GM21723 (cell line): ENCODE results near the gene OTUB2.

Experiments
- ATAC-seq: cut with Tn5 transposase; IDR thresholded peaks from one replicate; pipeline ENCODE4 v1.9.1; 2021; ENCODE audit warnings: mild to moderate bottlenecking, moderate library complexity; ENCODE audit not compliant: unreplicated experiment

OTUB2 gene

DNA sequence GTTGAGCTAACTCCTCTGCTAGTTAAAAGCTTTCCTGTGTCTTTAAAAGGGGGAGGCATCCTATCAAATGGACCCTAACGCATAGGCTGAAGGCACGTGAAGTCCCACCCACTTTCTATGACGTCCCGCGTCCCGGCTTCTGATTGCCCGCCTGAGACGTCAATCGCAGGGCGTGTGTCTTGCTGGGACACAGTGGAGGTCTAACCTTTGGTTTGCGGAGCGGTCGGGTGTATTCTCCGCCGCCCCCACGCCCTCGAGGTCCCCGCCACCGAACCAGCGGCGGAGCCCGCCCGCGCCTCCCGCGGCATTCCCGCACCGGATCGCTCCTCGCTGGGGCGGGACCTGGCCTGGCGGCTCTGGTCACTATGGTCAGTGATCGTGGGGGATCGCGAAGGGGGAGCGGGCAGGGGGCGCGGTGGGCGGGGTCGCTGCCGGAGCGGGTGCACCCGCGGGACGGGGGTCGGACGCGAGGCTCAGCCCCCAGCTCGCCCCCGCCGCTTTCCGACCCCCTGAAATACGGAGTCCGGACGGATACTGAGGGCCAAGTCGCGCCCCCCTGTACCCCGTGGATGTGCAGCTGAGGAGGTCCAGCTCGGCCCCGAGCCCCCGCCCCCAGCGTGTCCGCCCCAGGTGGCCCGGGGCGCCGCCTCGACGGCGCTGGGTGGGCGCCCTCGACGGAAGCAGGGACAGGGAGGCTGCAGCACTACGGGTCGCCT is at the start of gene OTUB2:
TSS of gene OTUB2 (plus strand) at position 168 of the 716 bp plus-strand sequence. CDS start at position 366, 198 bp downstream.
- peak; percentile 100 for ATAC-seq

DNA sequence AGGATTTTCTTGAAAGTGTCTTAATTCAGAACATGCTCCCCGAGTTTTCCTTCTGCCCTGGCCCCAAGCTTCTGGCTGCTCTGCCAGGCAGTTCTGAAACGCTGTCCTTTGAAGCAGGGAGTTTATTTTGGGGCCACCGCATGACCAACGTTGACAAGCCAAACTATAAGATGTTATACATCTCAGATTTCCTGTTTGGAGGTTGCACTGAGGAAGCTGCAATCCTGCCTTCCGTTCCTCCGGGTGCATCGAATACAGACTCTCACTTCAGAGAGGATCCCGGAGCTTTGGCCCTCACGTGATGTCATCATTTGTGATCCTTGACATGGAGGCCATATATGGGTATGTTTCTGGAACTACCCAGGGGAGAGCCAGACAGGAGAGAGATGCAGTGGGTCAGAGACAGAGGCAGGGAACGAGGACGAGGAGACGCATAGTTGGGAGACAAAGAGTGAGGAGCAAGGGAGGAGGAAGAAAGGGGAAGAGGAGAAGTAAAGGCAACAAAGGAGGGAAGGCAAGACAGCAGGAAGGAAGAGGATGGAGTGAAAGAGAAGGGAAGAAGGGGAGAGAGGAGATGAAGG is 49.6 kb upstream of the OTUB2 start, which contains the start of gene ASB2:
TSS of gene ASB2 (minus strand) at position 94 of the 581 bp plus-strand sequence. CDS start 12,031 bp downstream, outside the sequence.
- peak; percentile 17 for ATAC-seq

DNA sequence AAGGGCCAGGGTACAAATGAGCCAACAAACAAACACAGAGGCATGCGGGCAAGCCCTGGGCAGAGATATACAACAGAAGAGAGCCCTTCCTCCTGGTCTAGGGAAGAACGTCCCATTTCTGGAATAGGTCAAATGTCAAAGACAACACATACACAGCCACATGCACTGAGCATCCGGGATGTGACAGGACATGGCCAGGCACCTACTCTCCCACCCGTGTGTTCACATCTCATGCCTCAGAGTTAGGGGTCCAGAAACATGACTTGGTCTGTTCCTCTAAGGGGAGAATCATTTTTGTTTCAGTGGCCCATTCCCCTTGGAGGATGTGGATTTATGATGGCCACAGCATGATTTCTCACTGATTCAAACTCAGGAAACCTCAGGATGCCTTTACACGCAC is 49.0 kb upstream of the OTUB2 start:
- ATAC-seq: no peak

DNA sequence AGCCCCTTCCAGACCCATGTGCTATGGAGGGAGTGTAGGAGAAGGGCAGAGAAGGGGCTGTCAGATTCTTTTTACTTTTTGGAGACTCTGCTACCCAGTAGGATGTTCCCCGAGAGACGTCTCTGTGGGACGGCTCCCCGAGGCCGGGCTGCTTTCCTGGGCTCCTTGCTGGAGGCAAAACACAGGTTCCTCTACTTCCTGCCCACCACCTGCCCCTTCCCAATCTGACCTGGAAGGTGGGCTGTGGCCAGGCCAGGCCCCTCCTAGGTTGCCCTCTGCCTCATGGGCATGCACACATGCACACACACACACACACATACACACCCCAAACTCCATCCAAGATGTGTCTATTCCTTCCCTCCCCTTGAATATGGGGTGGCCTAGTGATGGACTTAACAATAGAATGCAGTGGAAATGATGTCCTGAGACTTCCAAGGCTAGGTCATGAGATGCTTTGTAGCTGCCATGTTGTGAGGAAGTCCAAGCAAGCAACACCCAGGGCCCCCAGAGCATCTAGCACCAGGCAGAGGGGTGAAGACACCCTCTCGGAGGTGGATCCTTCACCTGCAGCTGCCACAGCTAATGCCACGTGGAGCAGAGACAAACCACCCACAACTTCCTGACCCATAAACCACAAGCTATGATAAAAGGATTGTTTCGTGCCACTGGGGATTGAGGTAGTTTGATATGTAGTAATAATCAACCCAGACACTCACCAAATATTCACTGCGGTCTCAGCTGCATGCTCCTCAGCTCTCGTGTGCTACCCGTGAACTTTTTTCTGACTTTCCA is 48.2 kb upstream of the OTUB2 start:
- ATAC-seq: peak; percentile 34

DNA sequence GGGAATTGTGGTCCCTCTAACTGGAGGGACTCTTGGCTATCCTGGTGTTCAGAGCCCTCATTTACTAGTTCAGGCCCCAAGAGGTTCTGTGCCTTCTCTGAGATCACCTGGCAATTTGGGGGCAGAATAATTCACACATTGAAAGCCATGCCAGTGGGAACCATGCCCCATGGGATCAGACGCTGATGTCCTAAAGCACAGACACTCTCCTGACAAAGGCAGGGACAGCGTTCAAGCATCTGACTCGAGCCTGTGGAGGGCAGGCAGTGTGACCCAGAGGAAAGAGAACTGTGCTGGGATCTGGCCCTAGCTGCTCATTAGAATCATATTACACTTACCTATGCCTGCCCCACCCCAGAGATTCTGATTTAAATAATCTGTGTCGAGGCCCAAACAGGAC is 47.4 kb upstream of the OTUB2 start:
- ATAC-seq: no peak

DNA sequence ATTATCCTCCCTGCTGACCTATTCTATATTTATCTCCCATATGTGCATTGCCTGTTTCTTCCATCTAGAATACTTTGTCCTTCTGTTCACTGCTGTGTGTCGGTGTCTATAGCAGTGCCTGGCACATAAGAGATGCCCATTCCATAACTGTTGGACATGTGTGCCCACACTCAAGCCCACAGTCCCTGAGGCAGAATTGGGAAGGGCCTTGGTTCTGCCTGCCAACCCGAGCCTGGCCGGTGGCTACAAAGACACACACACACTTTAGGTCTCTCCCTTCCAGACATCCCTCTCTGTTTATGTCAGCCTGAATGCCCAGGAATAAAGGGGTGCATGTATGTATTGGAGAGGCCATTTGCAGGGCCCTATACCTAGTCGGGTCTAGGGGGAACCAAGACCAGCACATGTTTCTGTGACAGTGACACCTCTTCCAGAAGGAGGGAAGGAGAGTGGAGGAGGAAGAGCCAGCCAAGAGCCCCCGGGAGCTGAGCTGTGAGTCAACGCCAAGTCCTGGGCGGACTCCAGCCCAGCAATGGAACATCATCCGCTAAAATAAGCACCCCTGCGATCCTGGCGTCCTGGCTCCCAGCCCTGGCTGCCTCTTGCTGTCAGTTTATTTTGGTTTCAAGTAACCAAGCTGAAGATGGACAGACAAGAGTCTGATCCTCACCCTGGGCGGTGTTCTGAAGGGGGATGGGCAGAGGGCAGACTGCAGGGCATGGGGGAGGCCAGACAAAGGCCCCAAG is 45.5 kb upstream of the OTUB2 start:
- ATAC-seq: no peak

DNA sequence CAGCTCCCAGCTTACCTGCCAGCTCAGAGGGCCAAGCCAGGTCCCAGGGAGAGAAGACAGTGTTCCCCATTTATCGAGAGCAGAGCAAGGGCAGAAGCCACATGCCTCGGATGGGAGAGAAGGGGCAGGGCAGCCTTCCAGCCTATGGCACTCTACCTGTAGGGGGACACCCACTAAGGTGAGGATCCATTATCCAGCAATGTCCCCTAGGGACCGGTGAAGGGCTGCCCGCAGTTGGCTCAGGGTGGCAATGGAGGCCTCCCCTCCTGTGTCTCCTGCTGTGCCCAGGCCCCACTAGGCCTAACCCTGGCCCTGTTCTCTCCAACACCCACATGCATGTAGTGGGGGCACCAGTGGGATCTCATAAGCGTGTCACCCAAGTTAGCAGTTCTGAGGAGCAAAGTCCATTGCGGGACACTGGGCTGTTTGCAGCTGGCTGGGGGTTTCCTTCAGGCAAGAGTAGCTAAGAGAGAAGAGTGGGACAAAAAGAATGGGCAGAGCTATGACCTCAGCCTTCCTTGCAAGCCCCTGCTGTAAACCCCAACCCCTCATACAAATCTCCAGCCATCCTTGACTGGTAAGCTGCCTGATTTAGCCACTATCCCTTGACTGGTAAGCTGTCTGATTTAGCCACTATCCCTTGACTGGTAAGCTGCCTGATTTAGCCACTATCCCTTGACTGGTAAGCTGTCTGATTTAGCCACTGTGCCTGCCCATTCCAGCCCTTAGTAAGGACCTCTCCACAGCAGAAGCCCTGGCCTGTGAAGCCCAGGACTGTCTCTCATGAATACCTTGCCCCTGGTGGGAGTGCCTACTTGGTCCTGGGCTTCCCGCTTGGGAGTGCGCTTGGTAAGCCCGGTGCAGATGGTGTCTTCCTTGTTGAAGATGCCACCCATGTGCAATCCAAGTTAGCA is 44.6 kb upstream of the OTUB2 start:
- no peak for ATAC-seq

DNA sequence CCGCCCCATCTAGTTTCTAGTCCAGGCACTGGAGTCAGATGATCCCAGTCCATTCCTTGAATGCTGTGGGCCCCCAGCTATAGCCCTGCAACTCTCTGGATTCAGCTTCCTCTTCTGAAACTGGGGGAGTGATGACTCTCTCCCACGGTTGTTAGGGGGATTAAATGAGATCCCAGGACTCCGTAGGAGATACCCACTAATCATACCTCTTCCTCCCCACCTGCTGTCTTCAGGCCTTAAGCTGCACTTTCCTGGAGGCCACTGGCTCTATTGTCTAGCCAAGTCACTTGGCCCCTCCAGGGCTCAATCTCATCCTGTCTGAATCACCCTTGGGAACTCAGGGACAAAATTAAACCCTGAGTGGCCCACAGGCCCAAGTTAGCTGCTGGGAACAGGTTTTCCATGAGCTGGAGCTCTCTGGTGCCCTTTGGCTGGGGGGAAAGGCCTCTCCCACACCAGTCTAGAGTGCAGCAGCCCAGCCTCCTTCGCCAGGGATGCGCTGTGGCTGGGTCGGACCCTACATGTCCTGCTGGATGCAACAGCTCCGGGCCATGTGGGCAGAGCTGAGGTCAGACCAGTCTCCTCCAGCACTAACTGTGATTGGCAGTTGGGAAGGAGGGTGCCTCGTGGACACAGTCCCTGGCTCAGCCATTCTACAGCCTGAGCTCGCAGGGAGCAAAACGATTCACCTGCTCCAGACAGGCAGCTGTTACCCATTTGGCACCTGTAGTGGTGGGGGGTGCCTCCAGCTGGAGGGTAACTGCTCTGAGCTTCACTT is 43.7 kb upstream of the OTUB2 start:
- no peak for ATAC-seq

DNA sequence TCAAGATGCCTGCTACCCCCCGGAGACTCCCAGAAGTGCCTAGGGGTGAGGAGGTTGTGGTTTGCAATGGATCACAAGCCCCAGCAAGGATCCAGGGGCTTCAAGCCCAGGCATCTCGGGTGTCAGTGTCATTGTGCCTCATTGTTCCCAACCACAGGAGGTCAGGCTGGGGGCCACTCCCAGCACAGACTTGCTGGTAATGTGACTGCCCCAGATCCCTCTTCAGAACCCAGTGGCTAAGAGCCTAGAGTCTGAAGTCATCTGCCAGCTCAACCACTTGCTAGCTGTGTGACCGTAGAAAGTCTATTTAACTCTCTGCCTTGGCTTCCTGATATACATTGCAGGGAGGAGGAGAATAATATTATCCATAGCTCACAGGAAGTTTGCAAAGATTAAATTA is 42.1 kb upstream of the OTUB2 start:
- no peak for ATAC-seq

DNA sequence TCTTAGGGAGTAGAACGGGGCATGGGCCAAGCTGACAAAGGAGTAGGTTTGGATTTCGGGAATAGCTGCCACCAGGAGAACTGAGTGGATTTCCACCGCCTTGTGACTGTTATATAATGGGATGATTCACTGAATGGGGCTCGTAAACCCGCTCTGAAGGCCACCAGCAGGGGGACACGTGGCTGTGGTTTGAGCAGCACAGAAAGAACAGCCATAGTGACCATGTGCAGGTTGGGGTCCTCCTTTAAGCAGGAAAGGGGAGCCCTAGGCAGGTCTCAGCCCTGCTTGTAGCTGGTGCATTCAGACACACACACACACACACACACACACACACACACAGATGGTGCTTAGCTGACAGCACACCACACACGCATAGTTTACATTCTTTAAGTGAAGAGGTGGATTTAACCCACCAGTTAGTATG is 41.1 kb upstream of the OTUB2 start:
- no peak for ATAC-seq

DNA sequence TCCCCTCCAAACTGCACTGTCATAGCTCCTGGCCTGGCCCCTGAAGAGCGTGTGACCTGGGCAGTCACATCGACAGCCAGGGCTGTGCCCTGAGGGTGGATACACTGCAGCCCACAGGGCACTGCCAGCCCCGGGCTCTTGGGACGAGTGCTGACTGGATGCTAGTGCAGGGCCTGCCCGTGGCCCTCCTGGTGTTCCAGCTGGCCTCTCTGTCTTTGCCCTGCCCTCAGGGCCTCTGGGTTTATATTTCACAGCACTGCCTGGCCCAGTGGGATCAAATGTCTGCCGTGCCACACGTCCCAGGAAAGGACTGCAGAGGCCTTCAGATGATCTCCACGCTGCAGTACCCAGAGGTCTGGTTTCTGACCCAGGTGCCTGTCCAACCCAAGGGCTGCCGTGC is 39.2 kb upstream of the OTUB2 start:
- ATAC-seq: no peak

DNA sequence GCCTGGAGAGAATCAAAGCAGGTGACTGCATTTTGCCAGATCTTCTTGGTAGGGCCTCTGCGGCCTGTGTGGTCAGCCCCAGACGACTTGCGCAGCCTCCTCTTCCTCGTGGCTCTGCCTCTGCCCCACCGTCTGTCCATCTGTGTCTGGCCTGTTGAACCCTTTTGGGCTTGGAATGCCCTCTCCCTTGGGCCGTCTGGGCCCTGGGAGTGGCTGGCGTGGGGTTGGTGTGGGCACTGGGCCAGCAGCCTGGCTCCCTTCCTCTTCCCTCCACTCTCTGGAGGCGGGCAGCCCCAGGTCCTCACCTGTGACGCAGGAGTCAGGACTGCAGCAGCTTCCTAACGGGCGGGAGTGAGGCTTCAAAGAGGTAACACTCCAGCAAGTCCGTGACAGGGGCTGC is 38.8 kb upstream of the OTUB2 start:
- ATAC-seq: no peak

DNA sequence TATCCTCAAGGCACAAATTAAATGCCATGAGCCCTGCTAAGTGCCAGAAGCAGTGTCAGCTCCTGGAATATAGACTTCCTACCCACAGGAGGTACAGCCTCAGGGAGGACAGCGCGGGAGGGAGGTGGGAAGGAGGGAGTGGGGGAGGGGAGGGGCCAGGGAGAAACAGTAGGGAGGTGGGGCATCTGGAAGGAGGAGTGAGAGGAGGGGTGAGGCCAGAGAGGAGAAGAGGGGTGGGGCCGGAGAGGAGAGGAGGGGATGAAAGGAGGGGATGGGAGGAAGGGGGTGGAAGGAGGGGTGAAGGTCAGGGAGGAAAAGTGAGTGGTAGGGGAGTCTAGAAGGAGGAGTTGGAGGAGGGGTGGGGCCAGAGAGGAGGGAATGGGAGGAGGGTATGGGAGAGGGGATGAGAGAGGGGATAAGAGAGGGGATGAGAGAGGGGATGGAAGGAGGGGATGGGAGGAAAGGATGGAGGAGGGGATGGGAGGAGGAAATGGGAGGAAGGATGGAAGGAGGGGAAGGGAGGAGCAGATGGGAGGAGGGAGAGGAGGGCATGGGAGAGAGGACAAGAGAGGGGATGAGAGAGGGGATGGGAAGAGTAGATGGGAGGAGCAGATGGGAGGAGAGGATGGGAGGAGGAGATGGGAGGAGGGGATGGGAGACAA is 38.2 kb upstream of the OTUB2 start:
- ATAC-seq: no peak

DNA sequence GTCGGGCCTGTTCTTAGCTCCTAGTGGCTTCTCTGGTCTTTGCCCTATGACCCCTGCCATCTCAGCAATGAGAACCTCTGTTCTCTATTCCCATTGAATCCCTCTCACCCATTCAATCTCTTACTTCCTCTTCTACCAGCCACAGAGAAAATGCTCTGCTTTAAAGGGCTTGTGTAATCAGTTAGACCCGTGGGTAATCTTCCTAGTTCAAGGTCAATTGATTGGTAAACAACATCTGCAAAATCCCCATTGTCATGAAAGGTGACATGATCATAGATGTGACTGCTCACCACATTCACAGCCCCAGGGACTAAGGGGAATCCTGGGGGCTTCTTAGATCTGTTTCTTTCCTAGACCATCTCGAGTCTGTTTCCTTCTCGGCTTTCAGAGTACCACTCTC is 36.2 kb upstream of the OTUB2 start:
- peak; percentile 65 for ATAC-seq

DNA sequence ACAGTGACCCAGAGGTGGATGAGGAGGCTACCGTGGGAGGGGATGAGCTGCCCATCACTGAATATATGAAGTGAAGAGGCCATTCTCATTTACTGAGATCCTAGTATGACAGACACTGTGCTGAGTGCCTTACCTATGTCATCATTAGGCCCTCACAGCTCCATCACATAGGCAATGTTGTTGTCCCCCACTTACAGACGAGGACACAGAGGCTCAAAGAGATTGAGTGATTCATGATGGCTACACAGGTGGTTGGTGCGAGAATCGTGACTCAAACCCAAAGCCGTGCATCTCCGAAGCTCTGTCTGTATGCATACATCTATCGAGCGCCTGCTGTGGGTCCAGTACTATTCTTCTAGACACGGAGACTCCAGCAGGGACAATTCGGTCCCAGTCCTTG is 34.9 kb upstream of the OTUB2 start:
- no peak for ATAC-seq

DNA sequence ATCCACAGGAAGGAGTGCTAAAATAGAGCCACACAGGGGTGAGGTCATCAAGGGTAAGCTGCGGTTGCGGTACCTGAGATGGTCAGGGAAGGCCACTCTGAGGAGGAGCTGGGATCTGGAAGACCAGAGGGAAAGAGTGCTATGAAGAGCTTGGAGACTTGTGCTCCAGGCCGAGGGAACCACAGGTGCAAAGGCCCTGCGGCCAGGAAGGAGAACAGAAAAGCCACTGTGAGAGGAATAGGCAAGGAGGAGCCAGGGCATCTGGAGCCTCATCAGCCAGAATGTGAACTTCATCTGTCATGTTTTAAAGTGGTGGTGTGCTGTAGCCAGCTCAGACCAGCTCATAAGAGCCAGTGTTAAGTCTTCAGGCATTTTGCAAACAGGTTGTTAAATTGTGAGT is 34.5 kb upstream of the OTUB2 start:
- no peak for ATAC-seq

DNA sequence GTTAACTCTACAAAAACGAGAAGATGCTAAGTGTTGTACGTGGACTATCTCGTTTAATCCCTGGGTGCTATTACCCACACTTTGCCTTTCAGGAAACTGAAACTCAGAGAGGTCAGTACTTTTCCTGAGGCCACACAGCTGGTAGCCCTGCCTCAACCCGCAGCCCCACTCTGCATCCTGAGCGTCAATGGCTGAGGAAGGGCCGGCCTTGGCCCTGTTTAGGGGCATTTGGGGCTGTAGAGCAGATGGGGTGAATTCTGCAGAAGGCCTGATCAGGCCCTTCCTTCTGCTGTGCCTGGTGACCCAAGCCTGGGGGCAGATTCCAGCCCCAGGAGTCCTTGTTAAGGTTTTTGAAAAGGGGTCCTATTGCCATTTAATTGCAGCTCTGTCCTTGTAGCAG is 32.8 kb upstream of the OTUB2 start:
- ATAC-seq: no peak

DNA sequence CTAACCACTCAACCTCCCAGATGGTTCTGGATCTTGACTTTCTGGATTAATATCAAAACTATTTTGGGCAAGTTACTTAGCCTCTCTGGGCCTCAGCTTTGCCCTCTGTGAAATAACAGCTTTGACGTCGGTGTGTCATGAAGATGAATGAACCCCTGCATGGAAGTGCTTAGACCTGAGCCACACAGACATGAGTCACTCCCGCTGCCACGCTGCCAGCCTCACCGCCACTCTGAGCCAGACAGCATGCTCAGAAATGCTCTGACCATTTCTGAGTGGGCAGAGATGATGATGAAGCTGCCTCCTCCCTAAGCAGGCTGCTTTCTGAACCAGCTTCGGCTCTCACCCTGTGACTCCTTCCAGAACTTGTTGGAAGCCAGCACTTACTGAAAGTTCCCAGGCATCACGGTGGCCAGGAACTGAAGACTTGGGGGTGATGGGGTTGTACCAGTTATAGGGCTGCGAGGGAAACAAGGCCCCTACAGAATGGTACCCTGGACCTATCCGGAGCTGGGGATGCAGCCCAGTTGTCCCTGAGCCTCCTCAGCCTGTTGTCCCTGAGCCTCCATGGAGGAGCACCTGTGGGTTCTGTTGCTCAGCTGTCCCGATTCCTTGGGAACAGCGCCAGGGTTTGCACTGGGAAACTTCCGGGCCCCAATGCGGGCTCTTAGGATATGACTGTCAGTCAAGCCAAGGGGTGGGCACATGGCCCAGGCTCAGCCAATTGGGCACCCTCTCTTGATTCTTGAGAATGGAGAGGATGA is 31.0 kb upstream of the OTUB2 start:
- no peak for ATAC-seq
